NCI-H146 treated with DMSO at 0.1 percent for 48 hours (cell line): Measurements from ENCODE around the gene ESYT2.
"Not testable (repeated sequence)": the region's sequence is repeated elsewhere in the genome, so short reads cannot be mapped to it uniquely, and the experiment has no call there.

ENCODE experiments used
- DNase-seq: peaks from one replicate; lab custom pipeline; 2025; ENCODE audit not compliant: unreplicated experiment; lab: John Stamatoyannopoulos, UW

ESYT2 gene

DNA sequence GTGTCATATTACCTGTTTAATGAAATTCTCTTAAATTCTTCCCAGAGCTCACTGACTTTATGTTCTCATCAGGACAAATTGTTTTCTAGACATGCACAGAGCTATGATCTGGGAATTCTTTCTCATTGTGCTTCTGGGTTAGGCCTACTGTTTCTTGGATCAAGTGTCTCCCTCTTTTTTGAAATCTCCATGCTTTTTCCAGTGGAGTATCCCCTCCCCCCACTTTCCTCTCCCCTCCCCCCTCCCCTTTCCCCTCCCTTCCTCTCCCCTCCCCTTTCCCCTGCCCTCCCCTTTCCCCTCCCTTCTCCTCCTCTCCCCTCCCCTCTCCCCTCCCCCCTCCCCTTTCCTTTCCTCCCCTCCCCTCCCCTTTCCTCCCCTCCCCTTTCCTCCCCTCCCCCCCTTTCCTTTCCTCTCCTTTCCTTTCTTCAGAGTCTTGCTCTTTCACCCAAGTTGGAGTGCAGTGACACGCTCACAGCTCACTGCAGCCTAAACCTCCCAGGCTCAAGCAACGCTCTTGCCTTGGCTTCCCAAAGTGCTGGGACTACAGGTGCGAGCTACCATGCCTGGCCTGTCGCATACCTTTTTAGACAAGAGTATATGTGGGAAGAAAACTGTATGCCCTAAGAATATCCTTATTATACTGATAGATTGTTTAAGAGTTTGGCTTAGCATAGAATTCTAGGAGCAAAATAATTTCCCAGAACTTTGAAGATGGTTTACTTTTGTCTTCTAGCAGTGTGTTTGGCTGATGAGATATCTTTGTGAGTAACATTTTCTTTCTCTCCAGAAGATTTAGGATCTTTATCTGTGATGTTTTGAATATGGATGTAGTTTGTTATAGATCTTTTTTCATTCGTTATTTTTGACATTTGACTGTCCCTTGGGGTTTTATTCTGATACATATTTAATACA, 29.5 kb upstream of the ESYT2 start:
- DNase-seq: no peak

DNA sequence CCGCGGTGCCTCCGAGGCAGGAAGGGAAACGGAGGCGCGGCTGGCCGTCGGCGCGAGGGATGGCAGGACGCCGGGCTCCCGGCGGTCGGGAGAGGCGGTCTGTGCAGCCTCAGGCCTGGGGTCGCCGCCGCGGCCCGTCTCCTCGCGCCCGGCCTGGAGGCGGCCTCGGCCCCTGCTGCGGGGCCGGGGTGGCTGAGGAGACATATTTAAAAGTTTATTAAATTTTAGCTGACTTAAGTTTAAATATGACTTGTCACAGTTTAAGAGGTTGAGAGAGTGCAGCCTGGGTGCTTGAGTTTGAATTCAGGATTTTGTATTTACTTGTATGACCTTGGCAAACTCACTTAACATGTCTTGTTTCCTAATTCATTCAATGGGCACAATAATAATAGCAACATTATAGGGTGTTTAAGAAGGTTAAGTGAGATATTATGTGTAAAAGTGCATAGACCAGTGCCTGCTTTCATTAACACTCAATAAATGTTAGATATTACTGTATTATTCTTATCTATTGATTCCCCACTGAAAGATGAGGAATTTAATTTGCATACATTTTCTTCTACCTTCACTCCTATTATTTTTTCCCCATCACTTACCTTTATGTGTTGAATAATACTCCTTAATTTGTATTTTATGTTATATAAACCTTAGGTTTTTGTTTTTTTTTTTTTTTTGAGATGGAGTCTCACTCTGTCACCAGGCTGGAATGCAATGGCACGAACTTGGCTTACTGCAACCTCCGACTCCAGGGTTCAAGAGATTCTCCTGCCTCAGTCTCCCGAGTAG, 27.8 kb upstream of the ESYT2 start:
- DNase-seq: no peak

DNA sequence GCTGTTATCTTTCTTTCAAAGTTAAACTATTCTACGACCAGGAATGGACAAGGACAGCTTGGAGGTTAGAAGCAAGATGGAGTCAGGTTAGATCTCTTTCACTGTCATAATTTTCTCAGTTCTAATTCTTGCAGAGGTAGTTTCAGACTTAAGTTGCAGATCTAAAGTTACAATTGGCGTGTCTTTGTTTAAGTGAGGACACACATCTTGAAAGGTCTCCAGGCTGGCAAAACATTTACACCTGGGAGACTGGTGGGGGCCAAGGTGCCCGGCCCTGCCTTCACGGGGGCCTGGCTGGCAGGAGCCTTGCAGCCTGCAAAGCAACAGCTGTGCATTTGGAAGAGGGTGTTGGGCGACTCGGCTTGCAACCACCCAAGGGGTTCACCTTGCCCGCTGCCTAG, 25.4 kb upstream of the ESYT2 start:
- no peak for DNase-seq

DNA sequence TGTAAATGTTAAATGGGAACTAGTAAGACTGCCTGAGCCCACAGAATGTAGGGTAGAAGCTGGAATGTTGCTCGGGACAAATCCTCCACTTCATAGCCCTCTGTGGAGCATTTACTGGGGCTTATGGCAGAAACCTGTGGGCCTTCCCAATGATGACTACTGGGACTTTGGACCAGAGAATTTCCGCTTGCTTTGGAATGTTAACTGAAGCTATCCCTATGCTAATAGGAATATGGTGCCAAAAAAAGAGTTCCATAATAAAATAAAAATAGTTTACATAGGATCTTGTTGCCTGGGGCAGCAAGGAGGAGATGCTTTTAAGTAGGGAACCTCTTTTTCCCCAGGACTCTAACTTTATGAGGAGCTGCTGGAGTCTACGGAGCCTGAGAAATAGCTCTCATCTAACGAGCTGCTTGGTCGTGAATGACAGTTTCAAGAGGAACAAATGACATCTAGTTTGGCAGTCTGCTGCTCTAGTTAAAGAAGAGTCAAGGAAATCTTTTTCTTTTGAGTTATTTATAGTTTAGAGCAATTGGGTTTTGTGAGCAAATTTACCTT, 21.3 kb upstream of the ESYT2 start:
- no peak for DNase-seq

GRCh38 chr7:158849768-158850544, 20.6 kb upstream of the ESYT2 start:
- DNase-seq: no peak

DNA sequence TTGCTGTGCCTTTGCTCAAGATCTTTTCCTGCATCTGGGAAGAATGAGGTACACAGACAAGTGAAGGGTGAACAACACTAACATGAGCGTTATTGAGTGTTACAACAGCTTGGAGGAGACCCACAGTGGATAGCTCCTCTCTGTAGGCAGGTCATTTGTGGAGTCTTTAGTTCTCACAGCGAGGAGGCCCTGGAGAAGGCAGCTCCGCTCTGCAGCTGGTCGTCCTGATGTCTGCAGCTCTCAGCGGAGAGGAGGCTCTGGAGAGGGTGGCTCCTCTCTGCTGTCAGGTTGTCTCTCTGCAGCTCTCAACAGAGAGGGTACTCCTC, 20.1 kb upstream of the ESYT2 start:
- no peak for DNase-seq

DNA sequence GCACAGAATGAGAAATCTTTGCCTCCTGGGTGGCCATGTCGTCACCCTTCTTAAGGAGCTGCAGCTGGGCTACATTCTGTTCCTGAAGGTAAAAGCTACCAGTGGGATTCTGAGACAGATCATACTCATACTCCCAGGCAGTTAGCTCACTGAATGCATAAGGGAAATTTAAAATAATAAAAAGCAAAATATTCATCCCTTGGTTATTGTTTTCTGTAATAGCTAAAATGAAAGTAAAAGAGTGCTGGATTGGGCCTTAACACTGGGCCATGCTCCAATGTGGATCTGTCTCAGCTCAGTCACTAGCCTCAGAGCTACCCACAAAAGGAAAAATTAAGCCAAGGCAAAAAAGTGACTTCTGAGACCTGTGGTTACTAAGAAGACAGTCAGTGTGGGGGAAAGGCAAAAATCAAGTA, 18.1 kb upstream of the ESYT2 start:
- DNase-seq: no peak

DNA sequence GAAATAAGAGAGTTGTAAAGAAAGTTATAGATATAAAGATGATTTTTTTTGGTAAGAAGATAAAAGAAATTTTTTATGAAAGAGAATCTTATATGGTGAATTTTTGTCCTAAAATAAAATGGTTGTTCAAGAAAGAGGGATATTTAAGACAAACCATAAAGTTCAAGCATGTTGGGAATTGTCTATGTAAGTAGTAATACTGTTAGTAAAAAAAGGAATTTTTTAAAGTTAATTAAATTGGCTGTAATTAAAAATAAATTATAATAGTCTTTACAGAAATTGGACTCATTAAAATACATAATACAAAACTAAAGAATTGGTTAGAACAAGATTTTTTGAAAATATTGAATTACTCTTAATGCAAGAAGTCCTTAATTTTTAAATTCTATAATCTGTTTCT, 17.0 kb upstream of the ESYT2 start:
- DNase-seq: no peak

- DNase-seq: no peak
Observed at GRCh38 chr7:158843771-158844170, 14.5 kb upstream of the ESYT2 start.

DNA sequence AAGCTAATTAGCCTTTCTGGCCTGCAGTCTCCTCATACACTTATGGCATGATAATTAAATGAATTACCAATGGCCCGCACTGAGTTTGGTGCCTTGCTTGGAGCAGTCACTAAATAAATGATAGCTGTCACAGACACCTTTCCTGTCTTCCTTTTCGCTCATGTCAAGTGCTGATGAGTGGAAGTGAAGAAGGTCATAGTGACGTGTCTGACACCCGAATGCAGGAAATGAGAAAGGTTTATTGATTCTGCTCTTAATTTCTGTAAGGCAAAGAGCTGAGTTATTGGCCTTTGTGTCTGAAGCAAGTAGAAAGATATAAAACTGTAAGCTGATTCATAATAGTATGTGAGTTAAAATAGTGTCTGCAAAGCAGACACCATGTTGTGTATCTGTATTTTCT, 13.2 kb upstream of the ESYT2 start:
- DNase-seq: no peak

DNA sequence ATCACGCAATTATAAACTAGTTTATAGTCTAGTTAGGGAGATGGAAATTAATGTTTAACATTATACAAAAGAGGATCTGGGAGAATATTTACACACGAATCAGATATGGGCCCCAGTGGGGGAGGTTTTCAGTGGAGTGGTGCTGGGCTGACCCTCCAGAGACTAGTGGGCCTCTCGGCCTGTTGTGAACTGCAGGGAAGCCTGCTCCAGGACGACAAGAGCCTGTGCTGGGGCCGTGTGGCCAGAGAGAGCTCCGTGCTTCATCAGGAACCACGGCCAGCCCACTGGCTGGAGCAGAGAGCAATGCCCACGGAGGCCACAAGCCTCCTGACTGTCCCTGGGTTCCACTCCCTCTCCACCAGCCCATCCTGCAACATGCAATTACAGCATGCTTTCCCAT, 11.3 kb upstream of the ESYT2 start:
- DNase-seq: no peak

DNA sequence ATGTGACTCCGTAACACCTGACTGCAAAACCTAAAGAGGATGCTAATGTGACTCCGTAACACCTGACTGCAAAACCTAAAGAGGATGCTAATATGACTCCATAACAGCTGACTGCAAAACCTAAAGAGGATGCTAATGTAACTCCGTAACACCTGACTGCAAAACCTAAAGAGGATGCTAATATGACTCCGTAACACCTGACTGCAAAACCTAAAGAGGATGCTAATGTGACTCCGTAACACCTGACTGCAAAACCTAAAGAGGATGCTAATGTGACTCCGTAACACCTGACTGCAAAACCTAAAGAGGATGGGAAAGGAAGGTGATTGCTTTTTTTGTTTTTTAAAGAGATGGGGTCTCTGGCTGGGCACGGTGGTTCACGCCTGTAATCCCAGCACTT, 9.9 kb upstream of the ESYT2 start:
- DNase-seq: not testable (repeated sequence)

GRCh38 chr7:158837790-158838637, 8.7 kb upstream of the ESYT2 start:
- DNase-seq: peak; percentile 60

GRCh38 chr7:158836692-158837091, 7.4 kb upstream of the ESYT2 start:
- DNase-seq: no peak

- no peak for DNase-seq
Observed at GRCh38 chr7:158834878-158835784, 5.8 kb upstream of the ESYT2 start.

DNA sequence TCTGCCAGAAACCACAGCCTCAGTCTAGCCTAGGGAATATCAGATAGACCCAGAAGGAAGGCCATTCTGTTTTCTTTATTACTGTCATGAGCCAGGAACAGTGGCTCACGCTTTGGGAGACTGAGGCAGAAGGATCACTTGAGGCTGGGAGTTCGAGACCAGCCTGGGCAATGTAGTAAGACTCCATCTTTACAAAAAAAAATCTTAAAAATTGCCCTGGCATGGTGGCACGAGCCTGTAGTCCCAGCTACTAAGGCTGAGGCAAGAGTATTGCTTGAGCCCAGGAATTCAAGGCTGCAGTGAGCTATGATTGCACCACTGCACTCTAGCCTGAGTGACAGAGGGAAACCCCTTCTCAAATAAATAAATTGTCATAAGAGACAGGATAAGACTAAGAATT, 3.7 kb upstream of the ESYT2 start:
- no peak for DNase-seq

DNA sequence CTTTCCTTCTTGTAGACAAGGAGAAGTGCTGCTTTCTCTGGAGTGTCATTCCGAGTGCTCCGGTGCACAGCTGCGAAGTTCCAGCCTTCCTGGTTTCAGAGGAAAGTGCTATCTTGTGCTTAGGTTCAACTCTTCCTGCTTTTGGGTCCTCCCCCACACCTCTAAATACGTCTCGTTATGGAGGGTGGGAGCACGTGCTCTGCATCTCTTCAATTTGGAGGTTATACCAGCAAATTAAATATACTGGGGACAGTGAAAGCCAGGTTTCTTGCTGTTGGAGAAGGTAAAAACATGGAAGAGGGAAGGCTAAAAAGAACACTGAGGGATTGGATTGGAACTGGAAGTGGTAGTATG, 2.4 kb upstream of the ESYT2 start:
- DNase-seq: no peak

DNA sequence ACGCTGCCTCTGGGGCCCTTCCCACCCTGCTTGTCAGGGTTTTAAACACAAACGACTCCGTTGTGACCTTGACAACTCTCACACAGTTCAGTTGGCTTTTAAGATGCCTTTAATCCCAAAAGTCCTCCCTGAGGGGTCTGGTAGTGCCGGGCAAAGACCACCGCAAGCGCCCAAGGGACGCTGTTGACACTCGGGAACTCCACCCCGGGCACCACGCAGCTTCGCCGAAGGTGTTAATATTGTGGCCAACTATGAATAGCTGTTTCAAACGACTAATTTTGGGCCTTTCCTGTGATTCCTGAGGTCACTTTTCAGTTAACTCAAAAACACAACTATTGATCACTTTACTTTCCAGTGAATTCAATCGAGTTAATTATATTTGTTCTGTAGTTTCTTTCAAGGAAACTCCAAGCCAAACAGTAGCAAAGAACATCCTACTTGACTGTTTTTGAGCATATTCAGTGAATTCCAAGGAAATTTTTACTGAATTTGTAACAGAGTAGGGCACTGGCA, 958 bp upstream of the ESYT2 start:
- no peak for DNase-seq

DNA sequence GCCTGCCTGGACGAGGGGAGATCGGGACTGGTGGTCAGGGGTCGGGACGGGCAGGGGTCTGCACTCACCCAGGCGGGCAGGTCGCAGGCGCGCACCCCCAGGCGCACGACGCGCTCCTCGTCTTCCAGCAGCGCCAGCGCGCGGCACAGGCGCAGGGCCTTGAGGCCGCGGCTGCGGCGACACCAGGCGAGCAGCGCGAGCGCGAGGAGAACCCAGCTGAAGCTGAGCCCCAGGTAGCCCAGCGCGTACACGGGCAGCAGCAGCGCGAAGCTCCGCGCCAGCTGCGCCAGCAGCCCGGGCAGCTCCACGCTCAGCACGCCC, 328 bp downstream of the ESYT2 start:
- peak; percentile 42 for DNase-seq
